Breast epithelium (tissue), 3 donors: ENCODE data around the gene TTC7B.

Experiments
- POLR2A ChIP-seq: fragments of 450-650 bp; IDR thresholded peaks from one replicate; pipeline ENCODE4 v1.6.1; 2016; ENCODE audit warnings: antibody characterized with exemption, mild to moderate bottlenecking, moderate library complexity
- POLR2AphosphoS5 ChIP-seq, 3 donors: sonication (generic); formaldehyde crosslinking; IDR thresholded peaks; one replicate each; pipeline ENCODE4 v1.6.1; 2017; ENCODE audit warnings: antibody characterized with exemption in 3 of 3
- TF ChIP-seq, protein P1 (sequence below), 3 donors: fragments of 450-650 bp; IDR thresholded peaks; one replicate each; pipeline ENCODE4 v1.5.1; 2016 to 2017; ENCODE audit warnings: antibody characterized with exemption in 3 of 3, mild to moderate bottlenecking in 3 of 3, moderate library complexity in 3 of 3

DNA sequence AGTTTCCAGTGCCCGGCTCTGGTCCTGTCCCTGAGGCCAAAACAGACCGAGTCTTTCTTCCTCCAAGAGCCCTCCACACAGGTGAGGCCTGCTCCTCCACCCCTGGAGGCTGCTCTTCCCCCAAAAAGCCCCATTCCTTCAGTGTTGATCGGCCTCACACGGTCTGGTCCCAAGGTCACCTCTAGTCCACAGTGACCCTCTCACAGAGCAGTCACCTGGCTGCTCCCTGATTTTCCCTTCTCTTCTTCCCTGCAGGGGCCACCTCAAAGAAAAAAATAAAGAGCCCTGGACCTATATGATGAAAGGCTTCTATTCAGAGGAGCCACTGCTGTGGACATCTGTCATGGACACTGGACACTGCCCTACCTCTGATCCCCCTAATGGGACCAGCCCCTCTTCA, 42.5 kb downstream of the TTC7B start:
- TF ChIP-seq, protein P1, sequence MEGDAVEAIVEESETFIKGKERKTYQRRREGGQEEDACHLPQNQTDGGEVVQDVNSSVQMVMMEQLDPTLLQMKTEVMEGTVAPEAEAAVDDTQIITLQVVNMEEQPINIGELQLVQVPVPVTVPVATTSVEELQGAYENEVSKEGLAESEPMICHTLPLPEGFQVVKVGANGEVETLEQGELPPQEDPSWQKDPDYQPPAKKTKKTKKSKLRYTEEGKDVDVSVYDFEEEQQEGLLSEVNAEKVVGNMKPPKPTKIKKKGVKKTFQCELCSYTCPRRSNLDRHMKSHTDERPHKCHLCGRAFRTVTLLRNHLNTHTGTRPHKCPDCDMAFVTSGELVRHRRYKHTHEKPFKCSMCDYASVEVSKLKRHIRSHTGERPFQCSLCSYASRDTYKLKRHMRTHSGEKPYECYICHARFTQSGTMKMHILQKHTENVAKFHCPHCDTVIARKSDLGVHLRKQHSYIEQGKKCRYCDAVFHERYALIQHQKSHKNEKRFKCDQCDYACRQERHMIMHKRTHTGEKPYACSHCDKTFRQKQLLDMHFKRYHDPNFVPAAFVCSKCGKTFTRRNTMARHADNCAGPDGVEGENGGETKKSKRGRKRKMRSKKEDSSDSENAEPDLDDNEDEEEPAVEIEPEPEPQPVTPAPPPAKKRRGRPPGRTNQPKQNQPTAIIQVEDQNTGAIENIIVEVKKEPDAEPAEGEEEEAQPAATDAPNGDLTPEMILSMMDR (IDR thresholded peaks at IDR 0.05) = no peak
- TF ChIP-seq POLR2AphosphoS5 (IDR thresholded peaks at IDR 0.05) (no peak), POLR2A (no peak)
